Neural cell (in vitro differentiated cells): ENCODE results near the gene PRDX1.

Source experiments
- CTCF ChIP-seq: fragments of 450-650 bp; IDR thresholded peaks from 2 replicates; pipeline ENCODE4 v1.5.1; 2014; ENCODE audit warnings: antibody characterized with exemption, mild to moderate bottlenecking, moderate library complexity; ENCODE audit not compliant: poor library complexity, severe bottlenecking
- EP300 ChIP-seq: fragments of 450-650 bp; conservative IDR thresholded peaks from 2 replicates; pipeline ENCODE4 v1.6.1; 2014; ENCODE audit warnings: antibody characterized with exemption, mild to moderate bottlenecking, moderate library complexity; ENCODE audit not compliant: poor library complexity, severe bottlenecking
- EZH2 ChIP-seq: fragments of 200-600, 300-800 bp; shearing (Covaris generic), sonication (generic); IDR thresholded peaks from 2 replicates; pipeline ENCODE4 v1.6.1; 2014; ENCODE audit warnings: antibody characterized with exemption, low read length, borderline replicate concordance, mild to moderate bottlenecking; ENCODE audit not compliant: insufficient read depth, poor library complexity, severe bottlenecking
- POLR2AphosphoS5 ChIP-seq: IDR thresholded peaks from 2 replicates; pipeline ENCODE4 v1.6.1; 2012
- RAD21 ChIP-seq: fragments of 450-650 bp; conservative IDR thresholded peaks from 2 replicates; pipeline ENCODE4 v1.6.1; 2014; ENCODE audit warnings: antibody characterized with exemption, mild to moderate bottlenecking, moderate library complexity
- REST ChIP-seq: IDR thresholded peaks from 2 replicates; pipeline ENCODE4 v1.6.1; 2012; ENCODE audit warnings: borderline replicate concordance
- TAF1 ChIP-seq: IDR thresholded peaks from 2 replicates; pipeline ENCODE4 v1.6.1; 2012; ENCODE audit warnings: low read depth

- peak; percentile 55 for TF ChIP-seq CTCF
- TF ChIP-seq POLR2AphosphoS5 = no peak
- no peak for TF ChIP-seq EZH2
- TF ChIP-seq REST = no peak
- no peak for TF ChIP-seq EP300
- no peak for TF ChIP-seq TAF1
- peak; percentile 44 for TF ChIP-seq RAD21
Observed at GRCh38 chr1:45512641-45513054, 9.0 kb downstream of the PRDX1 start.
